B cell (primary cell): ENCODE measurements around the gene NAPB. TPM values are rescaled to one million over a fixed set of nuclear protein-coding genes. Genes with fewer than 3 reads are reported as not detected.

Experiments used
- ATAC-seq: fragments of 200-7000 bp; cut with Tn5 transposase; one replicate; pipeline ENCODE4 v1.10.0; 2021; ENCODE audit warnings: low read depth, mild to moderate bottlenecking, moderate number of reproducible peaks, moderate library complexity
- CTCF ChIA-PET: fragments of 350-600 bp; sonication (Branson Sonifier 250); formaldehyde crosslinking; loops from one replicate; lab custom pipeline; 2021; ENCODE audit warnings: antibody characterized with exemption, inconsistent platforms; lab: Charles Lee
- POLR2A ChIA-PET: fragments of 350-600 bp; sonication (Branson Sonifier 250); formaldehyde crosslinking; loops from one replicate; lab custom pipeline; 2021; ENCODE audit warnings: antibody characterized with exemption; lab: Charles Lee
- DNase-seq: peaks from one replicate; pipeline ENCODE4 v3.0.0; 2013
- H2AFZ ChIP-seq: 2 replicates; pipeline ENCODE4 v1.6.1; 2012; ENCODE audit warnings: mild to moderate bottlenecking, low read depth, low read length; ENCODE audit not compliant: insufficient read depth, poor library complexity, severe bottlenecking
- H3K27ac ChIP-seq, 2 donors: 1 replicate in 1 of 2; 2 replicates in 1 of 2; pipeline ENCODE4 v1.5.1; 2012 to 2013; ENCODE audit warnings: low read length in 2 of 2, mild to moderate bottlenecking in 2 of 2, moderate library complexity in 1 of 2
- H3K27me3 ChIP-seq, 4 experiments: fragments of 200-600 bp in 1 of 4; sonication (generic) in 1 of 4; replicated peaks in 1 of 4; 1 replicate in 2 of 4; 2 replicates in 2 of 4; pipeline versions ENCODE4 v1.6.1 to v1.7.0; 2013 to 2016; ENCODE audit warnings: low read length in 3 of 4, mild to moderate bottlenecking in 2 of 4, mixed read lengths in 1 of 4, moderate library complexity in 1 of 4; ENCODE audit not compliant: insufficient read depth in 4 of 4, control insufficient read depth in 3 of 4; ENCODE audit errors: control extremely low read depth in 1 of 4
- H3K36me3 ChIP-seq, 2 experiments: replicated peaks in 1 of 2; 1 replicate in 1 of 2; 2 replicates in 1 of 2; pipeline versions ENCODE4 v1.6.1 to v1.7.1; 2013; ENCODE audit warnings: low read length in 1 of 2; ENCODE audit not compliant: insufficient read depth in 2 of 2, control insufficient read depth in 1 of 2; ENCODE audit errors: control extremely low read depth in 1 of 2, extremely low read depth in 1 of 2
- H3K4me1 ChIP-seq, 2 donors: fragments of 200-600 bp in 1 of 2; sonication (generic) in 1 of 2; 1 replicate in 1 of 2; 2 replicates in 1 of 2; pipeline versions ENCODE4 v1.5.1 to v1.6.1; 2013 to 2017; ENCODE audit warnings: low read length in 2 of 2; ENCODE audit not compliant: control insufficient read depth in 2 of 2, insufficient read depth in 2 of 2
- H3K4me2 ChIP-seq: replicated peaks from 2 replicates; pipeline ENCODE3; 2012; ENCODE audit warnings: mild to moderate bottlenecking, low read depth, low read length; ENCODE audit not compliant: poor library complexity, severe bottlenecking
- H3K4me3 ChIP-seq, 5 experiments: fragments of 200-600 bp in 1 of 5; sonication (generic) in 1 of 5; 1 replicate in 3 of 5; 2 replicates in 2 of 5; pipeline versions ENCODE4 v1.5.1 to v1.7.0; 2011 to 2016; ENCODE audit warnings: low read length in 4 of 5, mild to moderate bottlenecking in 4 of 5, low read depth in 2 of 5, control low read depth in 1 of 5, moderate library complexity in 1 of 5; ENCODE audit not compliant: insufficient read depth in 1 of 5; ENCODE audit errors: control extremely low read depth in 1 of 5, extremely low read depth in 1 of 5
- H3K79me2 ChIP-seq: fragments of 200-600 bp; sonication (generic); one replicate; pipeline ENCODE4 v1.6.0; 2016; ENCODE audit warnings: low read length; ENCODE audit not compliant: control insufficient read depth, insufficient read depth
- H3K9ac ChIP-seq: fragments of 200-600 bp; sonication (generic); 2 replicates; pipeline ENCODE4 v1.6.1; 2017; ENCODE audit warnings: mild to moderate bottlenecking, low read length, moderate library complexity
- H3K9me3 ChIP-seq, 3 donors: one replicate each; pipeline versions ENCODE4 v1.6.1 to v1.7.1; 2013; ENCODE audit warnings: low read length in 2 of 3; ENCODE audit not compliant: control insufficient read depth in 2 of 3, insufficient read depth in 1 of 3; ENCODE audit errors: control extremely low read depth in 1 of 3
- H4K20me1 ChIP-seq: 2 replicates; pipeline ENCODE4 v1.6.0; 2012; ENCODE audit warnings: mild to moderate bottlenecking, low read length; ENCODE audit not compliant: insufficient read depth, control insufficient read depth, poor library complexity, severe bottlenecking
- H3K27ac Mint-ChIP-seq: one replicate; pipeline ENCODE4 v1.8.0; 2021; ENCODE audit warnings: mixed read lengths
- H3K27me3 Mint-ChIP-seq: one replicate; pipeline ENCODE4 v1.8.0; 2021; ENCODE audit warnings: mixed read lengths
- H3K4me1 Mint-ChIP-seq: one replicate; pipeline ENCODE4 v1.8.0; 2021; ENCODE audit warnings: mixed read lengths
- H3K4me3 Mint-ChIP-seq: one replicate; pipeline ENCODE4 v1.8.0; 2021; ENCODE audit warnings: mixed read lengths
- H3K9me3 Mint-ChIP-seq: one replicate; pipeline ENCODE4 v1.8.0; 2022; ENCODE audit warnings: mixed read lengths; ENCODE audit not compliant: insufficient read depth
- EZH2 ChIP-seq: IDR thresholded peaks from 2 replicates; pipeline ENCODE4 v1.6.1; 2012; ENCODE audit warnings: borderline replicate concordance, low read depth, mild to moderate bottlenecking, moderate library complexity, low read length; ENCODE audit not compliant: insufficient read depth, poor library complexity, severe bottlenecking
- WGBS: methylation state at CpG from one replicate; pipeline ENCODE4 v1.1.5; 2013; ENCODE audit warnings: missing lambda C conversion rate; ENCODE audit not compliant: insufficient coverage; 5-methylcytosine and 5-hydroxymethylcytosine counted together
- intact Hi-C: fragments of 100-400 bp; cut with micrococcal nuclease; formaldehyde crosslinking; loops from one replicate; pipeline ENCODE4 v1.10.0; 2022
- polyA plus RNA-seq: library from polyadenylated mRNA; depleted of rRNA; stranded (reverse); fragments of >200 nt; gene quantifications from 2 replicates; pipeline ENCODE4 v1.2.3, GENCODE V29; 2012
- total RNA-seq, 2 donors: library from RNA; stranded (reverse); fragments of 120-200 nt in 1 of 2; gene quantifications; 1 replicate in 1 of 2; 2 replicates in 1 of 2; pipeline versions ENCODE4 v1.2.3 to v1.2.4, GENCODE V29; 2013 to 2022
- TF ChIP-seq, protein P1 (sequence below): fragments of 200-600 bp; IDR thresholded peaks from one replicate; pipeline ENCODE4 v1.8.0; 2022; ENCODE audit warnings: antibody characterized with exemption, mild to moderate bottlenecking

The NAPB gene
- total and polyA plus RNA-seq, 2 donors (not counting 1 experiment from before 2014, with no cell fraction given): 4.1 to 13.0 TPM

DNA sequence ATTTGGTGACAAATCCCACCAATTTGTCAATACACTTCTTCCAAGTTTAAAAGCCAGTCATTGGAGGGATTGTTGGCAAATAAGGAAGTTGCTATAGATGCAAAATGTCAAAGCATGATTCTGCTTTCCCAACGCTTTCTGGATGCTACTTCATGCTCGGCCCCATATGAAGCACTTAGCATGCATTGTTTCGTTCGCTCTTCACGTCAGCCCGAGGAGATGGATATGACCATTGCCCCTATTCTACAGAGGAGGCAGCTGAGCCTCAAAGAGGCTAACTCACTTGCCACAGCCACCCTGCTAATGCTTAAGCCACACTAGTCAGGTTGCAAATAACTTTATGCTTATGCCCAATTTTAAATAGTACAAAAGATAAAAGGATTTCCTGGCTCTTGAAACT is 73.5 kb downstream of the NAPB start:
- ATAC-seq (no peak), DNase-seq (no peak)
- TF ChIP-seq, protein P1, sequence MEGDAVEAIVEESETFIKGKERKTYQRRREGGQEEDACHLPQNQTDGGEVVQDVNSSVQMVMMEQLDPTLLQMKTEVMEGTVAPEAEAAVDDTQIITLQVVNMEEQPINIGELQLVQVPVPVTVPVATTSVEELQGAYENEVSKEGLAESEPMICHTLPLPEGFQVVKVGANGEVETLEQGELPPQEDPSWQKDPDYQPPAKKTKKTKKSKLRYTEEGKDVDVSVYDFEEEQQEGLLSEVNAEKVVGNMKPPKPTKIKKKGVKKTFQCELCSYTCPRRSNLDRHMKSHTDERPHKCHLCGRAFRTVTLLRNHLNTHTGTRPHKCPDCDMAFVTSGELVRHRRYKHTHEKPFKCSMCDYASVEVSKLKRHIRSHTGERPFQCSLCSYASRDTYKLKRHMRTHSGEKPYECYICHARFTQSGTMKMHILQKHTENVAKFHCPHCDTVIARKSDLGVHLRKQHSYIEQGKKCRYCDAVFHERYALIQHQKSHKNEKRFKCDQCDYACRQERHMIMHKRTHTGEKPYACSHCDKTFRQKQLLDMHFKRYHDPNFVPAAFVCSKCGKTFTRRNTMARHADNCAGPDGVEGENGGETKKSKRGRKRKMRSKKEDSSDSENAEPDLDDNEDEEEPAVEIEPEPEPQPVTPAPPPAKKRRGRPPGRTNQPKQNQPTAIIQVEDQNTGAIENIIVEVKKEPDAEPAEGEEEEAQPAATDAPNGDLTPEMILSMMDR: no peak
- TF ChIP-seq EZH2: no peak
- intact Hi-C loops: loop anchor here (2.0 to 5.0 kb wide), 2 partner anchors 15 to 260 kb away; partner anchors contain the start of genes CST9 and GZF1
- H3K36me3 ChIP-seq: no peaks in the 10 kb centered on the region
- ChIA-PET CTCF (interaction anchor here (1.6 kb wide), 1 partner anchor 10 kb away, joined by 6 read pairs; no protein-coding TSS in a partner anchor), POLR2A (no interaction called here)
- Mint-ChIP-seq H3K9me3 (no peaks in the 10 kb centered on the region), H3K4me1 (peaks cover 26% of the 10 kb centered on the region), H3K4me3 (peak overlapping the region; percentile 3), H3K27ac (peak overlapping the region; percentile 2), H3K27me3 (no peaks in the 10 kb centered on the region)
- no peak overlapping the region for H3K27ac ChIP-seq
- peaks cover 4% of the 10 kb centered on the region for H4K20me1 ChIP-seq
- no peaks in the 10 kb centered on the region for H3K27me3 ChIP-seq
- peaks cover 0 to 3% (median 0%) of the 10 kb centered on the region in 3 donors for H3K9me3 ChIP-seq
- peaks cover 21% of the 10 kb centered on the region for H3K79me2 ChIP-seq
- WGBS: 98% methylated on average over 6 of the region's 6 CpGs
- H3K4me1 ChIP-seq: peaks cover 17 to 23% of the 10 kb centered on the region in 2 donors
- no peak overlapping the region for H2AFZ ChIP-seq
- H3K9ac ChIP-seq: no peak overlapping the region
- H3K4me3 ChIP-seq: no peak overlapping the region
- H3K4me2 ChIP-seq: no peak overlapping the region

DNA sequence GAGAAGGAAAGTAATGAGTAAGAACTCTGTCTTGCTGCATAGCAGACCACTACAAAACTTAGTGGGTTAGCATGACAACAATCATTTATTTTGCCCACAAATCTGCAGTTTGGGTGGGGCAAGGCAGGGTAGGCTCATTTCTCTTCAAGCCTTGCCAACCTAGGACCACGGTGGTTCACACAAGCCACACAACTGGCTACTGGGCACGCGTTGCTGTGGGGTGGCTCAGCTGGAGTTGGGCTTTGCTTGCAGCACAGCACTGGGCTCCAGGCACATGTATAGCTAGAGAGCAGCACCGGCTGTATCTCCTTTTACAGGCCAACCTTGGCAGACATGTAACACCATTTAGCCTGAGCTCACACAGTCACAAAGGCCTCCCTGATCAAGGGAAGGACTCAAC is 75.3 kb downstream of the NAPB start:
- no peak for ATAC-seq
- Histone ChIP-seq H4K20me1 (no peaks in the 10 kb centered on the region), H2AFZ (no peak overlapping the region), H3K79me2 (peaks cover 3% of the 10 kb centered on the region), H3K27ac (no peak overlapping the region), H3K4me1 (peaks cover 7 to 9% of the 10 kb centered on the region in 2 donors), H3K36me3 (no peaks in the 10 kb centered on the region), H3K9me3 (peaks cover 0 to 3% (median 0%) of the 10 kb centered on the region in 3 donors), H3K4me2 (no peak overlapping the region), H3K27me3 (no peaks in the 10 kb centered on the region), H3K4me3 (no peak overlapping the region), H3K9ac (no peak overlapping the region)
- 97% methylated on average over 4 of the region's 4 CpGs for WGBS
- POLR2A ChIA-PET: no interaction called here
- no peak for DNase-seq
- H3K9me3 Mint-ChIP-seq: no peaks in the 10 kb centered on the region
- no peak for TF ChIP-seq EZH2
- TF ChIP-seq, protein P1: no peak
- CTCF ChIA-PET: interaction anchor here (0.6 to 1.6 kb wide), 4 partner anchors 12 to 653 kb away, joined by 3 to 6 read pairs (median 4); partner anchors contain the start of gene NAPB
- intact Hi-C loops: loop anchor here (5.0 kb wide), 1 partner anchor 261 kb away; the partner anchor contains the start of gene CST9
- no peak overlapping the region for H3K4me3 Mint-ChIP-seq
- H3K27ac Mint-ChIP-seq: no peak overlapping the region
- H3K27me3 Mint-ChIP-seq: peaks cover 4% of the 10 kb centered on the region
- peaks cover 13% of the 10 kb centered on the region for H3K4me1 Mint-ChIP-seq
